ENCODE results near the gene ZNF407.

- TF ChIP-seq CTCF (IDR thresholded peaks at IDR 0.05) (no peak), POLR2A (IDR thresholded peaks at IDR 0.05) (no peak)
These were observed 130.9 kb downstream of the ZNF407 start for GRCh38 chr18:74728586-74728985.
